ENCODE measurements around the gene ADNP2. TPM values are rescaled to one million over a fixed set of nuclear protein-coding genes. Genes with fewer than 3 reads are reported as not detected.

The ADNP2 gene
- total and polyA plus RNA-seq, 2 of the 13 experiments (the other 11 are each of a cell fraction or from before 2014, with no cell fraction given): 10.8 to 25.5 TPM

- TF ChIP-seq ZBTB26 (CRISPR knock-in tag; IDR thresholded peaks at IDR 0.05; ENCODE audit: borderline replicate concordance) (no peak), ZBTB8A (CRISPR knock-in tag; IDR thresholded peaks at IDR 0.05; ENCODE audit: borderline replicate concordance, low read depth) (no peak), KLF13 (CRISPR knock-in tag; IDR thresholded peaks at IDR 0.05) (no peak), ZNF234 (CRISPR knock-in tag; conservative IDR thresholded peaks at IDR 0.05) (no peak), NRL (CRISPR knock-in tag; IDR thresholded peaks at IDR 0.05; ENCODE audit: borderline replicate concordance) (0 out of 2 replicates have a peak, but pooled peaks have one; percentile 31), ARNT2 (CRISPR knock-in tag; IDR thresholded peaks at IDR 0.05; ENCODE audit: low read depth) (no peak), ZBTB4 (CRISPR knock-in tag; IDR thresholded peaks at IDR 0.05; ENCODE audit: borderline replicate concordance) (peak; percentile 6; the same call in 1 of the 2 replicates), ZNF724P (CRISPR knock-in tag; IDR thresholded peaks at IDR 0.05; ENCODE audit: borderline replicate concordance) (no peak), DBP (CRISPR knock-in tag; IDR thresholded peaks at IDR 0.05; ENCODE audit: not compliant biosample characterization) (no peak), NCOR1 (IDR thresholded peaks at IDR 0.05; ENCODE audit: borderline replicate concordance, low read length) (no peak), ZBTB38 (CRISPR knock-in tag; IDR thresholded peaks at IDR 0.05) (peak; percentile 97), ISX (CRISPR knock-in tag; conservative IDR thresholded peaks at IDR 0.05) (no peak), ZNF772 (CRISPR knock-in tag; IDR thresholded peaks at IDR 0.05) (no peak), NR2F1 (CRISPR knock-in tag; IDR thresholded peaks at IDR 0.05) (no peak), HNRNPLL (IDR thresholded peaks at IDR 0.05; ENCODE audit: low read depth, low read length, poor library complexity, severe bottlenecking) (peak; percentile 27), ZNF251 (CRISPR knock-in tag; IDR thresholded peaks at IDR 0.05) (no peak), ZNF605 (CRISPR knock-in tag; IDR thresholded peaks at IDR 0.05) (0 out of 2 replicates have a peak, but pooled peaks have one; percentile 7), ZNF546 (CRISPR knock-in tag; conservative IDR thresholded peaks at IDR 0.05) (0 out of 2 replicates have a peak, but pooled peaks have one; percentile 49), ZBTB33 (CRISPR knock-in tag; IDR thresholded peaks at IDR 0.05) (peak; percentile 79), ZNF460 (CRISPR knock-in tag; IDR thresholded peaks at IDR 0.05; ENCODE audit: borderline replicate concordance) (no peak), ZNF30 (CRISPR knock-in tag; IDR thresholded peaks at IDR 0.05) (no peak)
Observed at GRCh38 chr18:80108121-80108536, 933 bp upstream of the ADNP2 start (continued).
